ENCODE data around the gene AP3B1. TPM values are rescaled to one million over a fixed set of nuclear protein-coding genes. Genes with fewer than 3 reads are reported as not detected.
"Not testable (repeated sequence)": the region's sequence is repeated elsewhere in the genome, so short reads cannot be mapped to it uniquely, and the experiment has no call there.

Gene AP3B1
- total and polyA plus RNA-seq, 2 donors (not counting 3 experiments of a cell fraction or from before 2014, with no cell fraction given), result 31.6 to 46.7 TPM

DNA sequence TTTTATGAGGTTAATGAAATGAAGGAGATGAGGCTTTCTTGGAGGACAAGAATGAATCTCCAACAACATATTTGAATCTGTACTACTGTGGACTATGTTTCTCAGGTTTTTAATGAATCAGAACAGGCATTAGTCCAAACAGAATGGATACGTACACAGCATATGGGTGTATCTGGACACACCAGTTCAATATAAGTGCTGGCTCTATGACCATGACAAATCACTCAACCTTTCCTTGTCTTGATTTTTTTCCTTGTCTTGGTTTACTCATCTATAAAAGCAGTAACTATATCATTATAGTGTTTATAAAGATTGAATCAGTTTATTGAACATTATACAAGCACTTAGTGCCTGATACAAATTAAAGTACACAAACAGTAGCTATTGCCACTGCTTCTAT, 104.1 kb downstream of the AP3B1 start:
- CTCF ChIA-PET, result no interaction called here
- H2AFZ ChIP-seq (ENCODE audit: low read depth, low read length), result no peak overlapping the region
- H4K20me1 ChIP-seq (replicated peaks; ENCODE audit: control insufficient read depth, extremely low read depth, insufficient read depth, low read length), result peaks cover 2% of the 10 kb centered on the region
- H3K4me3 ChIP-seq (replicated peaks in 1 of 3; ENCODE audit: insufficient read depth in 1 of 3, low read depth in 1 of 3, low read length in 3 of 3), result no peak overlapping the region
- H3K27ac ChIP-seq (ENCODE audit: insufficient read depth, low read depth, low read length), result no peak overlapping the region
- TF ChIP-seq FOS (IDR thresholded peaks at IDR 0.05; ENCODE audit: borderline replicate concordance, insufficient read depth, low read length) (no peak), MYC (IDR thresholded peaks at IDR 0.05; ENCODE audit: low read depth, low read length) (no peak), GATA2 (IDR thresholded peaks at IDR 0.05; ENCODE audit: insufficient read depth, insufficient read length, low read depth, low read length) (no peak), MAX (IDR thresholded peaks at IDR 0.05; ENCODE audit: insufficient read depth, insufficient read length) (no peak), EZH2 (IDR thresholded peaks at IDR 0.05; ENCODE audit: borderline replicate concordance, low read depth, low read length, severe bottlenecking) (no peak), POLR2AphosphoS5 (IDR thresholded peaks at IDR 0.05; ENCODE audit: insufficient read depth, low read depth, low read length) (no peak), POLR2A (IDR thresholded peaks at IDR 0.05; ENCODE audit: low read depth, low read length) (no peak), JUN (IDR thresholded peaks at IDR 0.05; ENCODE audit: borderline replicate concordance, insufficient read depth, insufficient read length, low read depth) (no peak)
- TF ChIP-seq, protein P1, sequence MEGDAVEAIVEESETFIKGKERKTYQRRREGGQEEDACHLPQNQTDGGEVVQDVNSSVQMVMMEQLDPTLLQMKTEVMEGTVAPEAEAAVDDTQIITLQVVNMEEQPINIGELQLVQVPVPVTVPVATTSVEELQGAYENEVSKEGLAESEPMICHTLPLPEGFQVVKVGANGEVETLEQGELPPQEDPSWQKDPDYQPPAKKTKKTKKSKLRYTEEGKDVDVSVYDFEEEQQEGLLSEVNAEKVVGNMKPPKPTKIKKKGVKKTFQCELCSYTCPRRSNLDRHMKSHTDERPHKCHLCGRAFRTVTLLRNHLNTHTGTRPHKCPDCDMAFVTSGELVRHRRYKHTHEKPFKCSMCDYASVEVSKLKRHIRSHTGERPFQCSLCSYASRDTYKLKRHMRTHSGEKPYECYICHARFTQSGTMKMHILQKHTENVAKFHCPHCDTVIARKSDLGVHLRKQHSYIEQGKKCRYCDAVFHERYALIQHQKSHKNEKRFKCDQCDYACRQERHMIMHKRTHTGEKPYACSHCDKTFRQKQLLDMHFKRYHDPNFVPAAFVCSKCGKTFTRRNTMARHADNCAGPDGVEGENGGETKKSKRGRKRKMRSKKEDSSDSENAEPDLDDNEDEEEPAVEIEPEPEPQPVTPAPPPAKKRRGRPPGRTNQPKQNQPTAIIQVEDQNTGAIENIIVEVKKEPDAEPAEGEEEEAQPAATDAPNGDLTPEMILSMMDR (IDR thresholded peaks at IDR 0.05; ENCODE audit: extremely low read depth in 1 of 2, insufficient read depth in 1 of 2, low read depth in 1 of 2, low read length in 2 of 2), result no peak
- no peak overlapping the region for H3K4me2 ChIP-seq (ENCODE audit: insufficient read depth, low read length)
- intact Hi-C loops (cut with micrococcal nuclease), result no loop called here
- POLR2A ChIA-PET, result no interaction called here
- FAIRE-seq, result no peak
- dilution Hi-C loops (cut with MboI; ENCODE audit: extremely low pct_ligation_motif_present, low sequenced_read_pairs), result no loop called here
- H3K9ac ChIP-seq (replicated peaks; ENCODE audit: extremely low read depth, insufficient read depth, low read length), result no peak overlapping the region
- no peaks in the 10 kb centered on the region for H3K36me3 ChIP-seq (ENCODE audit: control insufficient read depth in 2 of 2, extremely low read depth in 1 of 2, insufficient read depth in 2 of 2, low read length in 2 of 2)
- H3K9me3 ChIP-seq (replicated peaks; ENCODE audit: control insufficient read depth, insufficient read depth, low read length), result no peaks in the 10 kb centered on the region
- no peaks in the 10 kb centered on the region for H3K79me2 ChIP-seq (ENCODE audit: control insufficient read depth, insufficient read depth, low read length)
- DNase-seq (ENCODE audit: low read depth, low spot score), result no peak
- no peaks in the 10 kb centered on the region for H3K27me3 ChIP-seq (ENCODE audit: control insufficient read depth in 2 of 2, insufficient read depth in 2 of 2, low read length in 2 of 2)
- no TSS peak for BruUV-seq (replicated peaks)
- H3K4me1 ChIP-seq (ENCODE audit: control insufficient read depth, extremely low read depth, insufficient read depth, low read length), result no peaks in the 10 kb centered on the region
- H3K9me1 ChIP-seq (replicated peaks; ENCODE audit: control insufficient read depth, extremely low read depth, insufficient read depth, low read length), result no peaks in the 10 kb centered on the region

GRCh38 chr5:78188681-78189080, 105.8 kb downstream of the AP3B1 start:
- BruUV-seq (replicated peaks), result not testable (repeated sequence)

More at GRCh38 chr5:78188681-78189080, 105.8 kb downstream of the AP3B1 start:
- H3K36me3 ChIP-seq (ENCODE audit: control insufficient read depth in 2 of 2, extremely low read depth in 1 of 2, insufficient read depth in 2 of 2, low read length in 2 of 2); dilution Hi-C loops (cut with MboI; ENCODE audit: extremely low pct_ligation_motif_present, low sequenced_read_pairs); H3K27me3 ChIP-seq (ENCODE audit: control insufficient read depth in 2 of 2, insufficient read depth in 2 of 2, low read length in 2 of 2); H3K9me3 ChIP-seq (replicated peaks; ENCODE audit: control insufficient read depth, insufficient read depth, low read length); DNase-seq (ENCODE audit: low read depth, low spot score); CTCF ChIA-PET; H3K4me3 ChIP-seq (replicated peaks in 1 of 3; ENCODE audit: insufficient read depth in 1 of 3, low read depth in 1 of 3, low read length in 3 of 3); FAIRE-seq; H3K4me2 ChIP-seq (ENCODE audit: insufficient read depth, low read length); H4K20me1 ChIP-seq (replicated peaks; ENCODE audit: control insufficient read depth, extremely low read depth, insufficient read depth, low read length); H3K27ac ChIP-seq (ENCODE audit: insufficient read depth, low read depth, low read length); H3K79me2 ChIP-seq (ENCODE audit: control insufficient read depth, insufficient read depth, low read length); POLR2A ChIA-PET; H3K9ac ChIP-seq (replicated peaks; ENCODE audit: extremely low read depth, insufficient read depth, low read length); H3K9me1 ChIP-seq (replicated peaks; ENCODE audit: control insufficient read depth, extremely low read depth, insufficient read depth, low read length); H2AFZ ChIP-seq (ENCODE audit: low read depth, low read length); intact Hi-C loops (cut with micrococcal nuclease); H3K4me1 ChIP-seq (ENCODE audit: control insufficient read depth, extremely low read depth, insufficient read depth, low read length): not testable (repeated sequence)

All from endothelial cell of umbilical vein (primary cell).